ENCODE measurements around the gene ECHDC3.

The ECHDC3 gene

GRCh38 chr10:11755512-11756263, 13.5 kb downstream of the ECHDC3 start:
- H3K9me3 ChIP-seq (ENCODE audit: control insufficient read depth, insufficient read depth, low read length): no peaks in the 10 kb centered on the region
- H3F3A ChIP-seq (ENCODE audit: control insufficient read depth, insufficient read depth): no peaks in the 10 kb centered on the region
- no peaks in the 10 kb centered on the region for H3K36me3 ChIP-seq (ENCODE audit: control insufficient read depth, low read length)
- no peaks in the 10 kb centered on the region for H3K27me3 ChIP-seq (ENCODE audit: control insufficient read depth, low read length)
- no peak overlapping the region for H3K4me3 ChIP-seq (ENCODE audit: low read length)
- no peak overlapping the region for H3K4me2 ChIP-seq (ENCODE audit: low read length)
- H3K9me2 ChIP-seq (replicated peaks; ENCODE audit: control insufficient read depth, low read length): no peaks in the 10 kb centered on the region
- TF ChIP-seq EZH2phosphoT487 (IDR thresholded peaks at IDR 0.05; ENCODE audit: borderline replicate concordance, low read length) (no peak), CTCF (IDR thresholded peaks at IDR 0.05; ENCODE audit: low read depth, low read length, poor library complexity, severe bottlenecking) (no peak)
- H3K4me1 ChIP-seq (ENCODE audit: control insufficient read depth, low read length): peaks cover 8% of the 10 kb centered on the region
- H3K79me2 ChIP-seq (ENCODE audit: control insufficient read depth, low read length): no peaks in the 10 kb centered on the region
- H3K27ac ChIP-seq (ENCODE audit: low read depth, low read length): no peak overlapping the region
- no peaks in the 10 kb centered on the region for H4K20me1 ChIP-seq (ENCODE audit: control insufficient read depth, insufficient read depth, low read depth, low read length)

- H4K20me1 ChIP-seq (ENCODE audit: control insufficient read depth, insufficient read depth, low read depth, low read length): no peaks in the 10 kb centered on the region
- no peaks in the 10 kb centered on the region for H3K9me3 ChIP-seq (ENCODE audit: control insufficient read depth, insufficient read depth, low read length)
- H3K27ac ChIP-seq (ENCODE audit: low read depth, low read length): no peak overlapping the region
- no peak overlapping the region for H3K4me3 ChIP-seq (ENCODE audit: low read length)
- TF ChIP-seq CTCF (IDR thresholded peaks at IDR 0.05; ENCODE audit: low read depth, low read length, poor library complexity, severe bottlenecking): no peak
- no peak for TF ChIP-seq EZH2phosphoT487 (IDR thresholded peaks at IDR 0.05; ENCODE audit: borderline replicate concordance, low read length)
- H3K4me1 ChIP-seq (ENCODE audit: control insufficient read depth, low read length): peaks cover 8% of the 10 kb centered on the region
- H3K79me2 ChIP-seq (ENCODE audit: control insufficient read depth, low read length): no peaks in the 10 kb centered on the region
- H3K9me2 ChIP-seq (replicated peaks; ENCODE audit: control insufficient read depth, low read length): no peaks in the 10 kb centered on the region
- no peaks in the 10 kb centered on the region for H3K27me3 ChIP-seq (ENCODE audit: control insufficient read depth, low read length)
- no peaks in the 10 kb centered on the region for H3K36me3 ChIP-seq (ENCODE audit: control insufficient read depth, low read length)
- H3K4me2 ChIP-seq (ENCODE audit: low read length): no peak overlapping the region
- H3F3A ChIP-seq (ENCODE audit: control insufficient read depth, insufficient read depth): no peaks in the 10 kb centered on the region
These were observed 14.7 kb downstream of the ECHDC3 start for GRCh38 chr10:11756766-11757315.

- Histone ChIP-seq H3F3A (ENCODE audit: control insufficient read depth, insufficient read depth) (no peaks in the 10 kb centered on the region), H3K4me3 (ENCODE audit: low read length) (no peak overlapping the region), H3K27ac (ENCODE audit: low read depth, low read length) (no peak overlapping the region), H3K4me1 (ENCODE audit: control insufficient read depth, low read length) (peaks cover 8% of the 10 kb centered on the region), H4K20me1 (ENCODE audit: control insufficient read depth, insufficient read depth, low read depth, low read length) (no peaks in the 10 kb centered on the region), H3K27me3 (ENCODE audit: control insufficient read depth, low read length) (no peaks in the 10 kb centered on the region), H3K79me2 (ENCODE audit: control insufficient read depth, low read length) (no peaks in the 10 kb centered on the region), H3K9me3 (ENCODE audit: control insufficient read depth, insufficient read depth, low read length) (no peaks in the 10 kb centered on the region), H3K36me3 (ENCODE audit: control insufficient read depth, low read length) (no peaks in the 10 kb centered on the region), H3K9me2 (replicated peaks; ENCODE audit: control insufficient read depth, low read length) (no peaks in the 10 kb centered on the region), H3K4me2 (ENCODE audit: low read length) (no peak overlapping the region)
- TF ChIP-seq EZH2phosphoT487 (IDR thresholded peaks at IDR 0.05; ENCODE audit: borderline replicate concordance, low read length): no peak
- no peak for TF ChIP-seq CTCF (IDR thresholded peaks at IDR 0.05; ENCODE audit: low read depth, low read length, poor library complexity, severe bottlenecking)
These were observed 15.3 kb downstream of the ECHDC3 start for GRCh38 chr10:11757454-11757820.
